ENCODE measurements around the gene MAD1L1.
"Not testable (repeated sequence)": the region's sequence is repeated elsewhere in the genome, so short reads cannot be mapped to it uniquely, and the experiment has no call there.

The MAD1L1 gene

DNA sequence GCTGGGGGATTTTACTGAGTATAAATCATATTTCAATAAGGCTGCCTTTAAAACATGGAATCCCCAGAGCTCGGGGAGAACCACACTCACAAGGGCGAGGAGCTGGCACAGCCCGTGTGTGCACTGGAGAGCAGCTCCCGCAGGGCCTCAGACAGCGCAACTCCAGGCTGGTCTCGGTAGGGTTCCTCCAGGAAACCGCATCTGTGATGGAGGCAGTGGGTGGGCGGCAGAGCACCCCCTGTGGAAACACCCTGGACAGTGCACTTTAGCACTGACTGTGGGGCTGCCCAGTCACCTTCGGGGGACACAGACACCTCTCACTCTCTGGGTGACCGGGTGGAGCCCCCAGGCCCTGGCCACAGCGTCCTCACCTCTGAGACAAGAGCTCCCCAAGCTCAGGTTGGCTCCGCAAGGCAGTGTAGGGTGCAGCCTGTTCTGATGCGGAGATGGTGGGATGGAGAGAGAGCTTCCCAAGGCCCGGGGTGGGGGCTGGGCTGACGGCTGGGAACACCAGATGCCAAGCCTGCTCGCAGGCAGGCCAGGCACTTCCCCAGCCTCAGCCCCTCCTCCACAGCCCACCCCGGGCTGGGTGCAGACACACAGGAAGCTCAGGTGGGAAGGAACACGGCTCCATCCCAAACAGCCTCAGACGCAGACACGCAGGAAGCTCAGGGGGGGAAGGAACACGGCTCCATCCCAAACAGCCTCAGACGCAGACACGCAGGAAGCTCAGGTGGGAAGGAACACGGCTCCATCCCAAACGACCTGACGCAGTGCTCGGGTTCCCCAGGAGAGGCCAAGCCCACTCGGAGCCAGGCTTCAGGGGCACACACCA, 224.4 kb downstream of the MAD1L1 start:
- no peak for DNase-seq

DNA sequence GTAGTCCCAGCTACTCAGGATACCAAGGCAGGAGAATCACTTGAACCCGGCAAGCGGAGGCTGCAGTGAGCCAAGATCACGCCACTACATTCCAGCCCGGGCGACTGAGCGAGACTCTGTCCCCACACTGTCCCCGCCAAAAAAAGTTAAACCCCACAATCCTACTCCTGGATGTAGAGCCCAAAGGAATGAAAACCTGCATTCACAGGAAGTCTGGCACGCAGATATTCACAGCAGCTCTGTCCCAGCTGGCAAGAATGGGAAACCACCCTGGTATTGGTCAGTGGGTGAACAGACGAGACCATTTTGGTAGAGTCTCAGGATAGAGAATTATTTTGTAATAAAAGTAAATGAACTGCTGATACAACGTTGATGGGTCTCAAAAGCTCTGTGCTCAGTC, 225.2 kb downstream of the MAD1L1 start:
- DNase-seq = no peak

GRCh38 chr7:2006921-2007381, 225.8 kb downstream of the MAD1L1 start:
- no peak for DNase-seq

GRCh38 chr7:2006231-2006771, 226.4 kb downstream of the MAD1L1 start:
- DNase-seq = no peak

DNA sequence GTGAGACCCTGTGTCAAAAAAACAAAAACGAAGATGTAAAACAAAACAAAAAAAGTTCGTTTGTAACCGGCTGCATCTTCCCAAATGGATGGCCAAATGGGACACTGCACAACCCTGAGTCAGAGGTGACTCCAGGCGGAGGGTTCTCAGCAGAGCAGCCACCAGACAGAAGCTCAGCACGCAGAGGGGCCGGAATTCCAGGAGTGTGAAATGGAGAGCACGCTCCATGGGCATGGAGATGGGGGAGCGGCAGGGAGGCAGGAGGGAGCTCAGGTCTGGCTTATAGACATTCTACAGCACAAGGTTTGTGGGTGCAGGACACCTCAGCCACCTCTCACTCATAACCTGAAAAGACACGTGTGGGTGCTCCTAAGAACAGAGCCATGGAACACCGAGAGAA, 227.0 kb downstream of the MAD1L1 start:
- no peak for DNase-seq

- no peak for DNase-seq
Observed at GRCh38 chr7:2004841-2005725, 227.7 kb downstream of the MAD1L1 start.

DNA sequence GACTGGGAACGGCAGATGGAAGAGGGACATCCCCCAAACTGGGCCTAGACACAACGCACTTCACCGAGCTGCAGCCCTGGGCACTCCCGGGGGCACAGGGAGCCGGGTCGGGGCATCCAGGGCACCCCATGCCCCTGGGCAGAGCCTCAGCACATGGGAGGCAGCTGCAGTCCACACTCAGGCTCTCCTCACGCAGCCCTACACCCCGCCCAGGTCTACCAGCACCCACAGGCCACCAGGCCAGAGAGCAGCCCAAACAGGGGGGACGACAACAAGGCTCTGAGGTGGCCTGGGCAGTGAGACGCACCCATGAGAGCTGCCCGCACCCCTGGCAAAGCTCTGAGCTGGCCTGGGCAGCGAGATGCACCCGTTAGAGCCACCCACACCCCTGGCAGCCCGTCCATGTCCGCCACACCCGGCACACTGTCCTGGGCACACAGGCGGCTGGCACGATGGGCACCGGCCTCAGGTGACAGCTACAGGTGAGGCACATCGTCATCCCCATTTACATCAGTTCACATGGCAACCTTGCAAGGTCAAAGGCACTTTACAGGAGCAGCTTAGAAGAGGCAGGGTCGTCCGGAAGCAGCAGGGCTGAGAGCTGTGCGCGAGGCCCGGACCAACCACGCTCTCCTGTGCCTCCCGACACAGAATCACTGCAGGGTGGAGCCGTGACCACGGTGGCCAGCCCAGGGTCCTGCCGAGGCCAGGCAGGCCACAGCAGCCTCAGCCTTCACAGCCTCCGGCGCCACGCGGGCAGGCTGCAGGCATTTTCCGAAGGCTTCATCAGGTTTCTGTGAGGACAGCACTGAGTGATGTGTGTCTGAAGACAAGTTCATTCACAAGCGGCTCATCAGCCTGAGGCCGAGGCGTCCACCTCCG, 228.6 kb downstream of the MAD1L1 start:
- DNase-seq = no peak

GRCh38 chr7:2003451-2003930, 229.3 kb downstream of the MAD1L1 start:
- no peak for DNase-seq

DNA sequence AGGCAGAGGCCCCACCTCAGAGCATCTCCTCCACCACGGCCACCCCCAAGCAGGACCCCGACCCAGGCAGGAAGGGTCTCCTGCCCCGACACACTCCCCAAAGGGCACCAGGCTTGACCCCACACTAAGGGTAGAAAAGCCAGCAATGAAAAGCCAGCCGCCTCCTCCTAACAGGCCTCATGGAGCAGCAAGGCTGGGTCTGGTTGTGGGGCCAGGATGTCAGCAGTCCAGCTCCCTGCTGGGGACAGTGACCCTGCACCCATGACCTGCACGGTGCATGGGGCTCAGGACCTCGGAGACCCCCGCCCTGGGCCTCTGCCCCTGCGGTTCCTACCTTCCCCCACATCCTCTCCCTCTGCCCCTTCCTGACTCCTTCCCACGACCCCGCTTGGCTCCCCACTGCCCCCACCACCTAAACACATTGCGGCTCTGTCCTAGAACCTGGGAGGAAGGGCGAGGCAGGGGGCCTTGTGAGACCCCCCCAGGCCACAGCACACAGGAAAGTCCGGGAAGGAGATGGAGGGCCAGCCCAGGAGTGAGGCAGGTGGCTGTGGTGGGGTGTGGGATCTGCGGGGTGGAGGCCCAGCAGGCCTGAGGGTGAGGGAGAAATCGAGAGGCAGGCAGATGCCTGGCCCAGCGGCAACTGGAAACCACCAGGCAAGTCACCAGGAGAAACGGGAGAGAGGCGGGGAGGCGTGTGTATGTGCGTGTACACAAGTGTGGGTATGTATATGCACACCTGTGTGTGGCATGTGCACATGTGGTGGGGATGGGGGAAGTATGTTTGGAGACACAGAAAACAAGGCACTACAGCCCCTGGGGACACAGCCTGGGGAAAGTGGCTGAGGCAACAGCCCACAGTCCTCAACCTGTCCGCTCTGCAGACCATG, 229.9 kb downstream of the MAD1L1 start:
- no peak for DNase-seq

DNA sequence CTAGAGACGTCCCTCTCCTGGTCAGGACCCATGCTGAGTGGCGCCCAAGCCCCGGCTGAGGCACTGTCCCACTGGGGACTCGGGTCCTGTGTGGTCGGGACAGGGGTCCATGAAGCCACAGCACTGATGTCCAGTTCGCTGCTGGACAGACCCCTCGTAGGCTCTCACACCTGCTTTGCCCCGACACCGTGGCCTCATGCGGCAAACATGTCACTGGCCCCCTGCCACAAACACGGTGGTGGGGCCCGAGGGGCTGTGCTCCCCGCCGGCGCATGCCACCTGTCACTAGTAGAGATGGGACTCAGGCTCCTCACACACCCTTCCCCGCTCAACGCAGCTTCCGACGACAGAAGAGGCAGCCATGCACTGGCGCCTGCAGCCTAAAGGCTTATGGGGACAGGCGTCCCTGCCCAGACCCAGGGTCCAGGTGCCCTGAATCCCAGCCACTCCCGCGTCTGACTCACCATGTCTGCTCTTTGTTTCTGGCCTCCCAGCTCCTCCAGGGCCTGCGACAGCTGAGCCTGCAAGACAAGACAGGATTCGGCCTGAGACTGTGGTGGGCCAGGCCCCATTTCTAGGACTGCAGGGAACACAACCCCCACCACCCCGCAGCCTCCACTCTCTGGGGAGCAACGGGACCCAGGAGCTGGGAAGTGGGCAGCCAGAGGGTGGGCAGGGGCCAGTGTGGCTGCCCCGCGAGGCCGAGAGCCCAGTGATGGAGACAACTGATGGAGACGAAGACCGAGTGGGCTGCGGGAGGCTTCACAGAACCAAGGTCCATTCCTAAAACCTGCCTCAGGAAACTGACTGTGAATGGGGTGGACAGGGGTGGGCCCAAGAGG, 230.9 kb downstream of the MAD1L1 start:
- DNase-seq = no peak

- no peak for DNase-seq
Observed at GRCh38 chr7:2000746-2001321, 231.9 kb downstream of the MAD1L1 start.

GRCh38 chr7:2000153-2000687, 232.5 kb downstream of the MAD1L1 start:
- DNase-seq = no peak

DNA sequence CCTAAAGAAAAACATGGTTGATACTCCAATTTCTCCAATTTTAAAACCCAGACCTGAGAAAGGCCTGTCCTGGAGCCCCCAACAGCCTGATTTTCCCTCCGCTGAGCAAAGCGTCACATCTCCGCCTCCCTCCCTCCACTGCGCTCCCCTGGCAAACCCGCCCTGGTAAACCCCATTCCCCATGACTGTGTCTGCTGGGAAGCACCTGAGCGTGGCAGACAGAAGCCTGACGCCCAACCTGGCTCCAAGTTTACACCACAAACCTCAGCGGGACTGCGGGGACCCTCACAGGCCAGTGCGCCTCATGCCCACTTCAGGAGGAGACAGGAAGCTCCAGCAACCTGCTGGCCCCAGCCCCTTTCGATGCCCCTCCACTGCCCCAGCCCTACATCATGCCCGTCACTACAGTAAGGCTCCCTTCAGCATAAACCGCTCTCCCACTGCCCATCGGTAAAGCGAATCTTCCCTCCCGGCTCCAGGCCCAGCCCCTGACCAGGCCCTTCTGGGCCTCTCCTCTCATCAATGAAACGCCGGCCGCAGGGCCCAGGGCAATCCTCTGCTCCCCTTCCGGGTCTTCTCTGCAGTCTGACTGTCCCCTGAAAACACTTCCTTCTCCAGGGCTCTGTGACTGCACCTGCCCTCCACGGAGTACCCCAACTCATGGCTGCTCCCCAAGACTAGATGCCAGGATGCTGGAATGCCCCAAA, 233.3 kb downstream of the MAD1L1 start:
- DNase-seq = no peak

GRCh38 chr7:1998146-1998545, 234.6 kb downstream of the MAD1L1 start:
- no peak for DNase-seq

GRCh38 chr7:1997537-1998076, 235.1 kb downstream of the MAD1L1 start:
- DNase-seq = no peak

DNA sequence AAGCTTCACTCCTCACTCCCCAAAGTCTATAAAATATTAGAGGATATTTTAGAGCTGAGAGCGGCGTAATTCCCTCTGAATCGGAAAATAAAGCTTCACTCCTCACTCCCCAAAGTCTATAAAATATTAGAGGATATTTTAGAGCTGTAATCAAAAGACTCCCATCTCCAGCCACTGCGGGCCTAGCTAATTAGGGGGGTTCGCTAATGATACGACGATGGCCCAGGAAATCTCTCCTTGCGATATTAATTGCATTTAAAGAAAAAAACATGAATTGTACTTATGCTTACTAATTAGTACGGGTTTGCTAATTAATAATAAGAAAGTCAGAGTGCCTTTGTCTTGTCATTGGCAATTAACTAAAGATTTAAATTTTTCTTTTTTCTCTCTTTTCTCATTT, 235.9 kb downstream of the MAD1L1 start:
- DNase-seq = no peak

GRCh38 chr7:1995911-1996420, 236.8 kb downstream of the MAD1L1 start:
- not testable (repeated sequence) for DNase-seq

DNA sequence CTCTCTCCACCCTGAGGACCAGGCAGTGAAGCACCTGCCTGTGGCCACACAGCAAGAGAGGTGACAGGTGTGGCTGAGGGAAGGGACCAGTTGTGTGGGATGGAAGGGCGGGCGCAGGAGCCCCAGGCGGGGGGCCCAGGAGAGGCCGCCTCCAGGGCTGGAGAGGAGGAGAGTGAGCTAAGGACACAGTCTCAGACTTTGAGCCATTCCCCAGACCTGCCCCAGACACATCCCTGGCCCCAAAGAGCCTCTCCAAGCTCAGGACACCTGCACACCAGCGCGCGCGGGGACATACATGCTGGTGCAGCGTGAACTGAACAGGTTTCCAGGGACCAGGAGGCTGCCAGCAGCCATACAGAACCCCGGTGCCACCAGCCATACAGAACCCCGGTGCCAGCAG, 237.3 kb downstream of the MAD1L1 start:
- DNase-seq = peak; percentile 58 to 64

Measured in NCI-H187 (cell line).